NCI-H524 (cell line): Measurements from ENCODE around the gene SSU72.
"Not testable (repeated sequence)": the region's sequence is repeated elsewhere in the genome, so short reads cannot be mapped to it uniquely, and the experiment has no call there.

ENCODE experiments used
- DNase-seq, 2 experiments: peaks; one replicate each; lab custom pipeline; 2025; lab: John Stamatoyannopoulos, UW

The SSU72 gene

DNA sequence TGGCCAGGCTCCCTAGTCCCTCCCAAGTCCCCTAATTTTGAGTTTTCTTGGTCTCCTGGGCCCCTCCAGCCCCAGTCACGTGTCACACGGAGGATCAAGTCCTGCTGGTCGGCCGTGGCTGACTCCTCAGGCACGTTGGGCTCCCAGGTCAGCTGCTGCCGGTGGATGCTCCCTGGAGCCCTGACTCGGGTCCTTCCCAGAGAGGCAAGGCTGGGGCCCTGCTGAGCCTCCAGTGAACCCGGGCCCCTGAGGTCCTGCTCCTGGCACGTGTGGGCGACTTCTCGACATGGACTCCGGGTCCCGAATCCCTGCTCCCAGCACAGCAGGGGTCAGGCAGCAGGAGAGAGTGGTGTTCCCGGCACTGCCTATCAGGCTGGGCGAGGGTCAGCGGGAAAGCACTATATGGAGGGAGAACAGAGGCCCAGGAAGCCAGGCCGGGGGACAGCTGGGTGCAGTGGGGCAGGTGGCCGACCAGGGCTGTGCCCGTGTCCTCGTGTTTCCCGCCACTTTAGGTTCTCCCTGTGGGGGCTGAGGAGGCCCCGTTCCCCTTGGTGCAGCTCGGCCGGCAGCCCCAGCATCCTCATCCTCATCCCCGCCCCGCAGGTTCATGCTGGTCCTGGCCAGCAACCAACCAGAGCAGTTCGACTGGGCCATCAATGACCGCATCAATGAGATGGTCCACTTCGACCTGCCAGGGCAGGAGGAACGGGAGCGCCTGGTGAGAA, 47.4 kb downstream of the SSU72 start:
- DNase-seq: no peak

DNA sequence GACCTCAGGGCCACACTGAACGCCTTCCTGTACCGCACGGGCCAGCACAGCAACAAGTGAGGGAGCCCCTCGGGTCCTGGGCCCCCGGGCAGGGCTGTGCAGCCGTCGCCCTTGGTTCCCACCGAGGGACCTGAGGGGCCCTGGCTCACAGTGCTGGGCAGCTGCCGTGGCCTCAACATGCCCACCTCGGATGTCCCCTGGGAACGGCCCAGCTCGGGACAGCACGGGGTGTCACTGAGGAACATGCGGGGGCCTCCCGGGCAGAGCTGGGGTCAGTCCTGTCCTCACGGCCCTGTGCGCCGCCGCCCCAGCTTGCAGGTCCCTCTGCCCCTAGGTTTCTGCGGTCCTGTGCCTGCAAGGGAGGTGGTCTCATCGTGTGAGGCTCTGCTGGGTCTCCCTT, 48.2 kb downstream of the SSU72 start:
- not testable (repeated sequence) for DNase-seq

DNA sequence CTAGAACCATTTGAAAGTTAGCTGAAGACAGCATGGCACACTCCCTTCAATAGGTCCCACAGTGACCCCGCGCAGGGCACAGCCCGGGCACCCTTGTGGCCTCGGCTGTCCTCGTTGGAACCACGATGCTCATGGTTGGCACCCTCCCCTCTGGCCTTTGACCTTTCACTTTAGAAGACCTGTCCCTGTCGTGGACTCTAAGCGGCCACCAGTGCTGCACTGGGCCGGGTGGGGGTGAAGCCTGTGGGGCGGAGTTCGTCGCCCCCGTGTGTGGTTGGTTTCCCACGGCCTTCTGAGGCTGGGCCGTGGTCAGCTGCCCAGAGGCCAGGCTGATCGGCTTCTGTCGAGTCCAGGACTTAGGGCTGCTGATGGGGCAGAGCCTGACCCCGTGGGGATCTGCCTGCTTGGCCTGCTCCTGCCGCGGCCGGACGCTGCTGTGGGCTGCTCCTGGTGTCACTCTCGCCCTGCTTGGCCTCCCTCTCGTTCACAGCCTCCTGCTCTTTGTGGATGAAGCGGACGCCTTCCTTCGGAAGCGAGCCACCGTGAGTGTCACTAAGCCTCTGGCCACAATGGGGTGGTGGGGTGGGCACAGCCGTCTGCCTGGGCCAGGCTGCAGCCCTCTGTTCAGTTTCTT, 49.8 kb downstream of the SSU72 start:
- DNase-seq: not testable (repeated sequence)

DNA sequence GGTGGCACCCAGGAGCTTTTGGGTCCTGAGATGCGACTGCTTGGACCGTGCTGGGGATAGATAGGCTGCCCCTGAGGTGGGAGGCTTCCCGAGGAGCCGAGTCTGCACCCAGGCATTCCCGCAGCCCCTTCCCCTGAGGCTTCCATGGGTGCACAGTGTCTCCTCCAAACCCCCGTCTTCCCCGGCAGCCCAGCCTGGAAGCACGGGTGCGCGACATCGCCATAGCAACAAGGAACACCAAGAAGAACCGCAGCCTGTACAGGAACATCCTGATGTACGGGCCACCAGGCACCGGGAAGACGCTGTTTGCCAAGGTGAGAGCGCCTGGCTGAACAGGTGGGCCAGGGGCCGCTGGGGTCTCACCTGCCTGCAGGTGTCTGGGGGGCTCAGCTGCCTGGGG, 51.0 kb downstream of the SSU72 start:
- not testable (repeated sequence) for DNase-seq

DNA sequence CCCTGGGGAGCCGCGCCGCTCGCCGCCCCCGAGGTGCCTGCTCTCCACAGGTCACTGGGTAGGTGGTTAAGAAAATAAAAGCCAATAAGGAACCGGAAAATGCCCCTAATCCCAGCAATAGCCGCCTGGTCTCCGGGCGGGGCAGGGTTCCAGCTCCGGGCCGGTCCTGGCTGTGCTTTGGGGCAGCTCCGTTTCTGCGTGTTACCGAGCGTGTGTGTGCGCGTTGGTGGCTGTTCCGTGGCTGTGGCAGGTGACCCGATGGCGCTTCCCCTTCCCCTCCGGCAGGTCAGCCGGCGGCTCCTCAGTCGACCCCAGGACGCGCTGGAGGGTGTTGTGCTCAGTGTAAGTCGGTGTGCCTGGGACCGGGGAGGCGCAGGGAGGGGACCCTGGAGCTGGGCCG, 51.4 kb downstream of the SSU72 start:
- DNase-seq: not testable (repeated sequence)

DNA sequence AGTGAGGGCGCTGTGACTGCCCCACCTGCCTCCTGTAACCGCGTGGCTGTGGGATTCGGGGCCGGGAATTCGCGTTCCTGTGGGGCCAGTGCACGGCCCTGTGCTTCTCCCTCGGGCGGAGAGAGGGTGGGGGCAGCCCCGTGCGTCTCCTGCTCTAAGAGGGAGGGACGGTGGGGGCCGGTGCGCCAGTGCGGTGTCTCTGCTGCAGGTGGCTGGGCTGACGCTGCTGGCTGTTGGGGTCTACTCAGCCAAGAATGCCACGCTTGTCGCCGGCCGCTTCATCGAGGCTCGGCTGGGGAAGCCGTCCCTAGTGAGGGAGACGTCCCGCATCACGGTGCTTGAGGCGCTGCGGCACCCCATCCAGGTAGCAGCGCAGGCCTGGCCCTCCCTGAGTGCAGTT, 52.1 kb downstream of the SSU72 start:
- not testable (repeated sequence) for DNase-seq

DNA sequence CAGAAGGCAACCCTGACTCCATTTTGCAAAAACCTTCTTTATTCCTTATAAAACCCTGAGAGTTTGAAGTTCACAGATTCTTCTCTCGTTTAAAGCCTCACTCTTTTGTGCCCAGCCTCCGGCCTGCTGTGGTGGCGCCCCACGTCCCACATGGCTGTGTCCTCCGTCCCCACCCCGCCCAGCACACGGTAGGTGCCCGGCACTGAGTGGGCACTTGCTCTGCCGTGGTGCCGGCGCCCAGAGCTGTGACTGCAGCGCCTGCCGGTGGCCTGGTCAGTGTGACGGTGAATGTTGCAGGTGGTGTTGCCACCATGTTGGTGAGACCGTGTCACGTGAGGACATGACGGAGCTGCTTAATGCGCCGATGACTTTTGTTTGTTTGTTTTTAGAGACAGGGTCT, 53.3 kb downstream of the SSU72 start:
- no peak for DNase-seq

DNA sequence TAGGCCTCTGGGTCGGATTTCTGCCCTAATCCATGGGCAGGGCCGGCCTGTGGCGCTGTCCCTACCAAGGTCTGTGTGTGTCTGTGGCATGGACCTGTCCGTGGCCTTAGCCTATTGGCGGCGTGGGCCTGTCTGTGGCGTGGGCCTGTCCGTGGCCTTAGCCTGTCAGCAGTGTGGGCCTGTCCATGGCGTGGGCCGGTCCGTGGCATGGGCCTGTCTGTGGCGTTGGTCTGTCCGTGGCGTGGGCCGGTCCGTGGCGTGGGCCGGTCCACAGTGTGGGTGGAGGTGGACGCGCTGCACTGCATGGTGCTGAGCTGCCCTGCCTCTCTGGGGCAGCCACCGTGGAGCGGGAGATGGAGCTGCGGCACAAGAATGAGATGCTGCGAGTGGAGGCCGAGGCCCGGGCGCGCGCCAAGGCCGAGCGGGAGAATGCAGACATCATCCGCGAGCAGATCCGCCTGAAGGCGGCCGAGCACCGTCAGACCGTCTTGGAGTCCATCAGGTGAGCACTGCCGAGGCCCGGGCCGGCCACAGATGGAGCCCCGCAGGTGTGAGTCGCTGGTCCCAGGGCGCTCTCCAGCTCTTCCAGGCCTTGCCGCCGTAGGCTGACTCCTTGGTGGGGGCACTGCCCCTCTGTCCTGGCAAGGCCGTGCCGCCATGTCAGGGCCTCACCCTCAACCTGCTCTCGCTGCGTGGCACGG, 54.7 kb downstream of the SSU72 start:
- DNase-seq: not testable (repeated sequence)

DNA sequence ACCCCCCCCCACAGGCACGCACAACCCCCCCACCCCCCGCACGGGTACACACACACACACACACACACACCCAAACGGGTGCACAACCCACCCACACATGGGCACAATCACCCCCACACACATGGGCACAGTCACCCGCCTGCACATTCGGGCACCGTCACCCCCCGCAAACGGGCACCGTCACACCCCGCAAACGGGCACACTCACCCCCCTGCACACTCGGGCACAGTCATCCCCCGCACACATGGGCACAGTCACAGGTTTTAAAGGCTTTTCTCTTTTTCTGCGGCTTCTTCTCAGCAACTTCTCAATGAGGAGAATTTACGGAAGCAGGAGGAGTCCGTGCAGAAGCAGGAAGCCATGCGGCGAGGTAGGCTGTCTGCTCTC, 56.0 kb downstream of the SSU72 start:
- not testable (repeated sequence) for DNase-seq

DNA sequence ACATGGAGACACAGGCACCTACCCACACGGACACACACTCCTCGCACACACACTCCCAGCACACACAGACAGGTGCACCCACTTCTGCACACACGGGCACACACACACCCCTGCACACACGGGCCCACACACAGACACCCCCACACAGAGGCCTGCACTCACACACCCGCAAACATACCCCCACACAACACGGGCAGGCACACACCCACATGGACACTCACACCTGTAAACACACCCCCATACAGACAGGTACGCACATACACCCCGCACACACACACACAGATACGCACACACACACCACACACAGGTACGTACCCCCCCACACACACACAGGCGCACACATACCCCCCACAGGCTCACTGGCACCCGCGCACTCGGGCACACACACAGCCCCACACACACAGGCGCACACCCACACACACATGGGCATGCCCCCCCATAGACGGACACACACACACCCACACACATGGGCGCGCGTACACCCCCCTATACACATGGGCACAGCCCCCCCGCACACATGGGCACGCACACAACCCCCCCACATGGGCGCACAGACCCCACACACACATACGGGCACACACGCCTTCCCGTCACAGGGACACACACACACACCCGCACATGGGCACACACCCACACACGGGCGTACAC, 56.6 kb downstream of the SSU72 start:
- no peak for DNase-seq

DNA sequence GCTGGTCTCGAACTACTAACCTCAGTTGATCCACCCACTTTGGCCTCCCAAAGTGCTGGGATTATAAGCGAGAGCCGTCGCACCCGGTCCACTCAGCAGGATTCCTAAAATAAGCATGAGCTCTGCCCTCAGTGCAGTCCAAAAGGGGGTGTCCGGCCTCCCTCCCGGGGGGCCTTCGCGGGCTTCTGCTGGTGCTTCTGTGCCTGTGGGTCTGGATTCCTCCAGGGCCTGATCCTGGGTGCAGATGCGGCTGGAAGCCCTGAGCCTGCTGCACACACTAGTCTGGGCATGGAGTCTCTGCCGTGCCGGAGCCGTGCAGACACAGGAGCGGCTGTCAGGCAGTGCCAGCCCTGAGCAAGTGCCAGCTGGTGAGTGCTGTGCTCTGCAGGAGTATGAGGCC, 57.7 kb downstream of the SSU72 start:
- not testable (repeated sequence) for DNase-seq

DNA sequence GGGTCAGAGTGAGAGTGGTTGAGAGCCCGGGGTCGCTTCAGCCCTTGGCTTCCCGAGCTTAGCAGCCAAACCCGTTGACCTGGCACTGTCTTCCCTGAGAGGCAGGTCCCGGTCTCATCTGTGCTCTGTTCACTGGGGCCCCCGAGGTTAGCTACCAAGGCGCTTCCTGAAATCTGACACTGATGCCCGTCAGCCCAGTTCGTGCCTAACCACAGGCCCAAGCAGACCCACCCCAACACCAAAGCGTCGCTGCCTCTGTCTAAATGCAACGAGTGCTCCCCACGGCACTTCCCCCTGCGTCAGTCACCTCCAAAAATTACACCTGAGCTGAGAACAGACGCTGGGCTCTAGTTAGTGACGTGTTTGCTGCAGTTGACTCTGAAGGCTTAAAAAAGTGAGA, 60.3 kb downstream of the SSU72 start:
- DNase-seq: not testable (repeated sequence)

DNA sequence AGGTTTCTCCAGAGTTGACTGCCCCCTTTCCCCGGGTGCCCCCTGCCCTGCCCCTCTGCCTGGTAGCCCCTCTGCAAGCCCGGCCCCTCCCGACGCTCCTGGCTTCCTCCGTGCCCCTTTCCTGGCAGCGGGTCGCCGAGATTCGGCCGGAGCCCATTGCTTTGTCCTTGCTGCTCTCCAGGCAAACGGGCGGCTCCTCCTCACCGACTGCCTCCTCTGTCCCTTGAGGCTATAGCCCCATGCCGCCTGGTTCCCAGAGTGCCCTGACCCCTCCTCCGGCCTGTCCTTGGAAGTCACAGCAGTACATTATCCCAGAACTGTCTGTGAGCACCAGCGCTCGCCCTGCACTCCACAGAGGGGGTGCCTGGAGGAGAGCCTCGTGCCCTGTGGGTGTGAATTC, 61.0 kb downstream of the SSU72 start:
- DNase-seq: not testable (repeated sequence)

DNA sequence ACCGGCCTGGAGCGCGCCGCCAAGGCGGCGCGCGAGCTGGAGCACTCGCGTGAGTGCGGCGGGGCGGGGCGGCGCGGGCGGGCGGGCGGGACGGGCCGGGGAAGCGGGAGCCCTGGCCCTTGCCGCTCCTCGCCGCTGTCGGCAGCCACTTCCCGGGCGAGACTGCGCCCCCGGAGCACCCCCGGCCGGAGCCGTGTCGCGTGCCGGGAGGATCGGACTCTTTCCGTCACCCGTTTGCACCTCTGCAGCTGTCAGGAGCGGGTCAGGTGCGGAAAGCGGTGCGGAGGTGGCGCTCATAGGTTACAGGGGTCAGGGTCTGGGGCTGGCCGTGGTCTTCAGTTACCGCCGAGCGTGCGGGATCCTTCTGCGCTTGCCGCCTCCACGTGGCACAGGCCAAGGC, 62.2 kb downstream of the SSU72 start:
- DNase-seq: not testable (repeated sequence)

DNA sequence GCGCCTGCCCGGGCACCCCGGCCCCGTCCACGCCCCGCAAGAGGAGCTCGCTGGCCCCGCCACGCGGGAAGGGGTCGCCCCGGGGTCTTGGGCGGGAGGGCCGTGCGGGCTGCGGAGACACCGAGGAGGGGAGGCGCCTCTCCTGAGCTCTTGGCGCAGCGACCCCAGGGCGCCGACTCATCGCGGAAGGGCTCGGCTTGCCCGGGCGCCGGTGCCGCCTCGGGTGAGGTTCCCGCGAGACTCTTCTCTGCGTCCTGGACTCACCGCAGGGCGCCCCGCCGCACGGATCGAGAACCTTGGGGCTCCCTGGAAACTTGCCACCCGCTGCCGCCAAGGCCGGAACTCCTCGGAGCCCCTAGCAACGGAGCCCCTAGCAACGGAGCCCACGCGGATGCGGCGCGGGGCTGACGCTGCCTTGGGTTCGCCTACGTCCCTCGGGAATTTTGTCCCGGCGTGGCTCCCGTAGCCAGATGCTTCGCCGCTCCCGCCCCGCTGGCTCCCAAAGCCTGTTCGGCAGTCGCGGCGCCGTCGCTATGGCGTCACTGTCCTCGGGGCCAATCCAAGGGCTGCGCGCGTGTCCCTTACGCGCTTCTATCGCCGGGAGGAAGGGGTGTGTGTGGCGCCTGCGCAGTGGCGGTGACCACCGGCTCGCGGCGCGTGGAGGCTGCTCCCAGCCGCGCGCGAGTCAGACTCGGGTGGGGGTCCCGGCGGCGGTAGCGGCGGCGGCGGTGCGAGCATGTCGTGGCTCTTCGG, 63.0 kb downstream of the SSU72 start, which contains the start of gene ATAD3A:
Gene ATAD3A (plus strand): TSS at position 630 of the 753 bp plus-strand sequence. CDS start 107 bp downstream, at position 737.
- DNase-seq: peak; percentile 84 to 96

DNA sequence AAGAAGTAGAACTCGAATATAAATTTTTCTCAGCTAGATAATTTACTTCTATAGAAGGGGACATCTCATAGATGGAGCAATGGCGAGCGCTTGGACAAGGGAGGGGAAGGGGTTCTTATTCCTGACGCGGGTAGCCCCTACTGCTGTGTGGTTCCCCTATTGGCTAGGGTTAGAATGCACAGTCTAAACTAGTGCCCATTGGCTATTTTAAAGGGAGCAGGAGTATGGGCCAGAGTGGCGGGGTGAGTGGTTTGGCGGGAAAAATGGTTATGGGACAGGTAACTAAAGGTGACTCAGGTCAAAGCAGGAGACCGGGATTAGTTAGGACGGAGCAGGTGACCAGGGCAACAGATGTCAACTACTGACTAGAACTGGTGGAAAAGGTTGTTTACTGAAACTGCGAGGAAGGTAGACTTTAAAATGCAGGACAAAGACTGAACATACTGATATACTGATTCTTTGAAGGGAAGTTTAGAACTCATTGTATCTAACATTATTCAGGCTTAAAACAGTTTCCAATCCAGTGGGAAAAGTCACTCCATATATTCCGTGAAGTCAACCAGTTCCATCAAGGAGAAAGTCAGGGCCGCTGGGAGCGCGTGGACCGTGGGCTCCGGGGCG, 63.6 kb downstream of the SSU72 start:
- DNase-seq: no peak

DNA sequence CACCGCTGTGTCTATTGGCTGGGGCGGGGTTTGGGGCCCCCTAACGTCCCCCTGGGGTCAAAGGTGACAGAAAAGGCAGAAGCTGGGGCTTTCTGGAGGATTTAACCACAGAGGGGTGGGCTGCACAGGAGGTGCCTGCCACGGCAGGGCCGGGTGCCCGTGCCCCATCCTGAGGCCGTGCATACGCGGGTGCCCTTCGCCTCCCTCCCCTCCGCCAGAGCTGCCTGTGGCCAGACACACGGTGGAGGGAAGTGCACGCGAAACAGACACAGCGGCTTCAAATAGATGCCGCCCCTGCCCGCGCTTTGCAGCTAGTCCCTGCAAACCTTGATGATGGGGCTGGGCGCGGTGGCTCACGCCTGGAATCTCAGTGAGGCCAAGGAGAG, 65.2 kb downstream of the SSU72 start:
- DNase-seq: not testable (repeated sequence)

DNA sequence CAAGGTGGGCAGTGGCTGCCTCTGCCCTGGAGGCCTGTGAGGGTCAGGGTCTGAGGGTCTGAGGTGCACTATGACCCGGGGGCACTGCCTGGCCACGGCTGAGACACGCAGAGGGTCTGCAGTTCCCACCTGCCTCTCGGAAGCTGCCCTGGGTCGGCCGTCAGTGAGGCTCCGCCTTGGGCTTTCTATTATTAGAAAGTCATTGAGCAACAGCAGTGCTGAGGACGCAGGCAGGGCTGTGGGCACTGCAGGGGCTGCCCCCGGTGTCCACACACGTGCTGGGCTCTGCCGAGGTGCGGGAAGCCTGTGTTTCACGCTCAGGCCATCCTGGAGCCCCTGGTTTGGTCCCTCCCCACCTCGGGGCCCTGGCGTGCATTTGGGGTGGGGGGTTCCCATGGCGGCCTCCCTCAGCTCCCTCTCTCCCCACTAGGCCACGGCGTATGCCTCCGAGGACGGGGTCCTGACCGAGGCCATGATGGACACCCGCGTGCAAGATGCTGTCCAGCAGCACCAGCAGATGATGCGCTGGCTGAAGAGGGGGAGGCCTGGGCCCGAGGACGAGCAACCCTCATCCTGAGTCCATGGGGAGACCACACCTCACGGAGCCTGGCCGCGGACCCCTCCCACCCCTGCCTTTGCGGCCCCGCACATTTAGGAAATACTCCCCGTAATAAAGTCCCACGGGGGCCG, 65.7 kb downstream of the SSU72 start:
- DNase-seq: not testable (repeated sequence)

DNA sequence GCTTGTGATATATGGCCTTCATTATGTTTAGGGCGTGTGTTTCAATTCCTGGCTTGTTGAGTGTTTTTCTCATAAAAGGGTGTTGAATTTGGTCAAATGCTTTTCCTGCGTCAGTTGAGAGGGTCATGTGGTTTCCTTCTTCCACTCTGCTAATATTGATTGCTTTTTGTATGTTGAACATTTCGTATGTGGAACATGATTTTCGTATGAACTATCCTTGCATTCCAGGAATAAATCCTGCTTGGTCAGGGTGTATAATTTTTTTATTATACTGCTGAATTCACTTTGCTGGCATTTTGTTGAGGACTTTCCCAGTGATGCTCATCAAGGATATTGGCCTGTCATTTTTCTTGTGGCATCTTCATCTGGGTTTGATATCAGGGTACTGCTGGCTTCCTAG, 67.4 kb downstream of the SSU72 start:
- DNase-seq: no peak

DNA sequence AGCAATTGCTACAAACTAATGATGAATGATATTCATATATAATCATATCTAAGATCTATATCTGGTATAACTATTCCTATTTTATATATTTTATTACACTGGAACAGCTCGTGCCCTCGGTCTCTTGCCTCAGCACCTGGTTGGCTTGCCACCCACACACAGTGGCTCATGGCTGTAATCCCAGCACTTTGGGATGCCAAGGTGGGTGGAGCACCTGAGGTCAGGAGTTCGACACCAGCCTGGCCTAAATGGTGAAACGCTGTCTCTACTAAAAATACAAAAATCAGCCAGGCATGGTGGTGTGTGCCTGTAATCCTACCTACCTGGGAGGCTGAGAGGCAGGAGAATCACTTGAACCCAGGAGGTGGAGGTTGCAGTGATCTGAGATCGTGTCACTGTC, 68.9 kb downstream of the SSU72 start:
- DNase-seq: not testable (repeated sequence)

DNA sequence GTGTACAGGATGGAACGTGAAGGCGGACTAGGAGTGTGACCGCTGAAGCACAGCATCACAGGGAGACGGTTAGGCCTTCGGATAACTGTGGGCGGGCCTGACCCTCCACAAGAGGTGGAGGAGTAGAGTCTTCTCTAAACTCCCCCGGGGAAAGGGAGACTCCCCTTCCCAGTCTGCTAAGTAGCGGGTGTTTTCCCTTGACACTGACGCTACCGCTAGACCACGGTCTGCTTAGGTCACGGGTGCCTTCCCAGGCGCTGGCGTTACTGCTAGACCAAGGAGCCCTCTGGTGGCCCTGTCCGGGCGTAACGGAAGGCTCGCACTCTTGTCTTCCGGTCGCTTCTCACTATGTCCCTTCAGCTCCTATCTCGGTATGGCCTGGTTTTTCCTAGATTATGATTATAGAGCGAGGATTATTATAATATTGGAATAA, 69.3 kb downstream of the SSU72 start:
- peak; percentile 42 to 52 for DNase-seq
